ENCODE results near the gene DDAH1.

Gene DDAH1

DNA sequence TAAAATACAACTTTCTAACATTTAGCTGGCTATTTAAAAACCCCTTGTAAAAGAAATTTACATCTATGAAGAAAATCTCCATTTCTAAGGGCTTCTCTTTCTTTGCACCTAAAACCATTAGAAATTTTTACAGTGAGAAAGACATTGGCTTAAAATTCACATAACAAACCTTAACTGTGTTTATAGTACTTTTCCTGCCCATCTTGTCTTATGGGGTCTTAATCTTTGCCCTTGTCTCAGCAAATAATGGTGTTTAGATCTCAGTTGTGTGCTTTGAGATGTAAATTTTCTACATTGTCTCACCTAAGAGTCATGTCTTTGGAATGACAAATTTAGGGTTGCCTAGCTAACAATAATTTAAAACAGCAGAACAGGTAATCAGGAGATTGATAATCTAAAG is 71.5 kb downstream of the DDAH1 start:
- DNase-seq (ENCODE audit: low read depth in 2 of 2) = no peak

DNA sequence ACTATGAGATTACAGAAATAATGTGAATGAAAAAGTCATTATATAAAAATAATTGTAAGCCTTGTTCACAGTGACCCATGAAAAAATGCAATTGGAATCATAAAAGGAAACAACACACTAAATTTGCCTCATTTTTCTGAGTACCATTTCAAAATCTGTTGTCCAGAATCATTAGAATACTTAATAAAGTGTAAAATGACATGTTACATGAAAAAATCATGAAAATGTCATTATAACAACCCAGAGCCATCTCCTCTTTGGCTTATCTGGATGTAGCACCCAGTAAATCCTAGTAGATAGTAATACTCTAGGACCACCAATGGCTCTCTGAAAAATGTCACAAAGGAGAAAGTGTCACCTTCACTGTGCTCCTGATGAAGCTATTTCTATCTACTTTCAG is 76.5 kb downstream of the DDAH1 start:
- DNase-seq (ENCODE audit: low read depth in 2 of 2) = no peak

DNA sequence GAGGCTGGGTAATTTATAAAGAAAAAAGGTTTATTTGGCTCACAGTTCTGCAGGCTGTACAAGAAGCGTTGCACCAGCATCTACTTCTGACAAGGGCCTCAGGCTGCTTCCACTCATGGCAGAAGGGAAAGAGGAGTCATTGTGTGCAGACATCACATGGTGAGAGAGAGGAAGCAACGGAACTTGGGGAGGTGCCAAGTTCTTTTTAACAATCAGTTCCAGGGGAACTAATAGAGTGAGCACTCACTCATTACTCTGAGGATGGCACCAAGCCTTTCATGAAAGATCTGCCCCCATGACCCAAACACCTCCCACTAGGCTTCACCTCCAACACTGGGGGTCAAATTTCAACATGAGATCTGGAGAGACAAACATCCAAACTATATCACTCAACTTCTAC is 77.2 kb downstream of the DDAH1 start:
- no peak for DNase-seq (ENCODE audit: low read depth in 2 of 2)

DNA sequence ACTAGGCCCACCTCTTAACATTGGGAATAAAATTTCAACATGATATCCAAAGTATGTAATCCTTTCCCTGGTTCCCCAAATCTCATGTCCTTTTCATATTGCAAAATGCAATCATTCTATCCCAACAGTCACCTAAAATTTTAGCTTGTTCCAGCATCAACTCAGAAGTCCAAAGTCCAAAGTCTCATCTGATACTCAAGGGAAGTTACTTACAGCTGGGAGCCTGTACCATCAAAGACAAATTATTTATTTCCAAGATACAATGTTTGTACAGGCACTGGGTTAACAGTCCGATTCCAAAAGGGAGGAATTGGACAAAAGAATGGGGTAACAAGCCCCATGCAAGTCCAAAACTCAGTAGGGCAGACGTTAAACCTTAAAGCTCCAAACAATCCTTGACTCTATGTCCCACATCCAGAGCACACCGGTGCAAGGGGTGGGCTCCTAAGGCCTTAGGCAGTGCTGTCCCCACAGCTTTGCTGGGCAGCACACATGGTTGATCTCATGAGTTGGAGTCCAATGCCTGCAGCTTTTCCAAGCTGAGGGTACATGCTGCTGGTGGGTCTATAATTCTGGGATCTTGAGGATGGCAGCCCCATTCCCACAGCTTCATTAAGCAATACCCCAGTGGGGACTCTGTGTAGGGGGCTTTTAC is 78.8 kb downstream of the DDAH1 start:
- no peak for DNase-seq (ENCODE audit: low read depth in 2 of 2)

DNA sequence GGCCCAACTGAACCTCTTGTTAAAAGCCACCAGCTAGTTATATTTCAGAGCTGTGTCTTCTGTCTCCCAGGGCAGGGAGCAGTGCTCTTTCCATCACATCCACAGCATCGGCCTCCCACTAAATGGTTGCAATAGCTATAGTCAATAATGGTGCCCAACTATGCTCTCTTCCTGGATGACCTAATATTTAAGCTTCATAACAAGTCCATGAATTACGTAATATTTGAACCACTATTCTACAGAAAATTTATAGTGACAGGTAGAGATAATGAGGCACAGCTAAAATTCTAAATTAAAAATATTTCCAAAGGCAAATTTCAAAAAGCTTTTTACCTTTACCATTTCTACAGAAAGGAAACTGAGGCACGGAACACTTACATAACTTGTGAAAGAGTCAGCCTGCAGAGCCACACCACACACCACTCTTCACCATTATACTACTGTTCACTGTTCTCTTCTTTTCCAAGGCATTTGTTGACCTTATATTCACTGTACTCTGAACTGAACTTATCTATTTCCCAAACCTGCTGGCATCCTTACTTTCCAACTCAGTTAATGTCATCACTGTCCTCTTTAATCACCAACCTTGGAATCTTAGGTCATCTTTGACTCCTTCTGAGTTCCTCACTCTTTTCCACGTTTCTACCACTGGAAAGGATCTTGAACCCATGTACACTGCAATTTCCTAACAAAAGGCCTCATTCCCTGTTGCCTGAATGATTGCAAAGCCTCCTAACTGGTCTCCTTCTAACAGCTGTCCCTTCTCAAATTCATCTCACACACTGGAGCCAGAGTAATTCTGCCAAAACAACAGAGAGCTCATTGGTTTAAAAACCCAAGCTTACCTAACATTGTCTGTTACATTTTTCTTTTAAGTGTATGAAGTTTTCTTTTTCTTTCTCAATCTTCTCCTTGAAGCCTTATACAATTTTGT is 85.5 kb downstream of the DDAH1 start:
- no peak for DNase-seq (ENCODE audit: low read depth in 2 of 2)

DNA sequence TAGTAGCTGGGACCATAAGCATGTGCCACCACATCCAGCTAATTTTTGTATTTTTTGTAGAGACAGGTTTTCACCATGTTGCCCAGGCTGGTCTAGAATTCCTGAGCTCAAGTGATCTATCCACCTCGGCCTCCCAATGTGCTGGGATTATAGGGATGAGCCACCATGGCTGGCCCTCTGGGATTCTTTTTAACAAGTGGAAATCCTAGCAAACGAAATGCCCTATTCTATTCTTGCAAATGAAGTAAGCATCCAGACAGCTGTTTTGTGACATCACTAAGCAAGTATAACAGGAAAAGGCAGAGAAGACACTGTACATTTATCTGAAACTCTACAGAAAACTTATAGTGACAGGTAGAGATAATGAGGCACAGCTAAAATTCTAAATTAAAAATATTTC is 86.4 kb downstream of the DDAH1 start:
- DNase-seq (ENCODE audit: low read depth in 2 of 2) = no peak

DNA sequence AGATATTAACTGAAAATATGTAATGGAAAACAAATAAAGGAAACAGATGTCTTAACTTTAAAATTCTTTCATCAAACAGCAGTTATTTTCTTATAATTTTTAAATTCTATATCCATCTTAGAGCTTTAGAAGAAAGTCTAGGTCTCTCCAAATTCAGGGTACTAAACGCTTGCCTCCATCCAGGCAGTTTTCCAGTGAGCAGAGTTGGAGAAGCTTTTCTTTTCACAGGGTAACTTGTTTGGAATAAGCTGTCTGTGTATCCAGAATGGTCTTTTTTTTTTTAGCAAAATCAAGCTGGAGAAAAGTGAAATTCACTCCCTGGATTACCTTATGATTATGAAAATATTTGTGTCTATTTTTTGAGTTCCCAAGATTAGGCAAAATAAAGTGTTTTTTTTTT is 88.6 kb downstream of the DDAH1 start:
- DNase-seq (ENCODE audit: low read depth in 2 of 2) = no peak

DNA sequence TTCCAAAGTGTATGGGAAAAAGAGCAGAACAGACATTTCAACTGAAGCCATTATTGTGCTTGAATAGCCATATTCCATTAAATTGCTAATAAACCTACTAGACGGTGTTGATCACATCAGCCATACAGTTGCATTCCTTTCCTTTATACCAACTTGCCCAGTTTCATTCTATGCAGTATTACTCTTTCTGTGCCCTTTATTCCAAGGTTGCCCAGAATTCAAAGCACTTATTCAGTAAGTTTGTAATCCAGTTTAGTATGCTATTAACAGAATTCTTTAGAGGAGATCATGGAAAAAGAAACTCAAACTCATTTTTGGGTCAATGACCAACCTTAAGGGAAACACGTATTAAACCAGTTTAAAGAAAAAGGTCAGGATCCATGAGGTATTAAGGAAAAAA is 89.5 kb downstream of the DDAH1 start:
- DNase-seq (ENCODE audit: low read depth in 2 of 2) = no peak

DNA sequence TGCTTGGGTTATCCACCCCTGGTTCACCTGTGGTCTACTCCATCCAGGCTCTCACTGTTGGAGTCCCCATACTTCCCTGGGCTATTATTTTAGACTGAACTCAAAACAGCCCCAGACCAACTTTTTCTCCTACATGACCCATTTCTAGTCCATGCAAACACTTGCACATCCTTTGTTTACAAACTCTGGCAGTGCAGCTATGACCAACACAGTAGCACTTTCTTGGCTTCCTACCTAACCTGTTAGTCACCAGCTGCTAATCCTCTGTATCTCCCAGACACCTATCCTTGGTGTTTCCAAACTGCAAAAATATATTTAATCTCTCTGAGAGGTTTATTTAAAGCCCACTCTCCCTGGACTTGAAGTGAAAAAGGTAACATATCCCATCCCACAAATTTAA is 90.8 kb downstream of the DDAH1 start:
- DNase-seq (ENCODE audit: low read depth in 2 of 2) = no peak

DNA sequence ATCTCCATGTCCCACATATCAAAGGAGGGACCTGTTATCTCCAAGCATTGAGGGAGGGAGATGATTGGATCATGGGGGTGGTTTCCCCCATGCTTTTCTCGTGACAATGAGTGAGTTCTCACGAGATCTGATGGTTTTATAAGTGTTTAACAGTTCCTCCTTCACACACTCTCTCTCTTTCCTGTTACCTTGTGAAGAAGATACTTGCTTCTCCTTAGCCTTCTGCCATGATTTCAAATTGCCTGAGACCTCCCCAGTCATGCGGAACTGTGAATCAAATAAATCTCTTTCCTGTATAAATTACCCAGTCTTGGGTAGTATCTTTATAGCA is 91.6 kb downstream of the DDAH1 start:
- DNase-seq (ENCODE audit: low read depth in 2 of 2) = no peak

DNA sequence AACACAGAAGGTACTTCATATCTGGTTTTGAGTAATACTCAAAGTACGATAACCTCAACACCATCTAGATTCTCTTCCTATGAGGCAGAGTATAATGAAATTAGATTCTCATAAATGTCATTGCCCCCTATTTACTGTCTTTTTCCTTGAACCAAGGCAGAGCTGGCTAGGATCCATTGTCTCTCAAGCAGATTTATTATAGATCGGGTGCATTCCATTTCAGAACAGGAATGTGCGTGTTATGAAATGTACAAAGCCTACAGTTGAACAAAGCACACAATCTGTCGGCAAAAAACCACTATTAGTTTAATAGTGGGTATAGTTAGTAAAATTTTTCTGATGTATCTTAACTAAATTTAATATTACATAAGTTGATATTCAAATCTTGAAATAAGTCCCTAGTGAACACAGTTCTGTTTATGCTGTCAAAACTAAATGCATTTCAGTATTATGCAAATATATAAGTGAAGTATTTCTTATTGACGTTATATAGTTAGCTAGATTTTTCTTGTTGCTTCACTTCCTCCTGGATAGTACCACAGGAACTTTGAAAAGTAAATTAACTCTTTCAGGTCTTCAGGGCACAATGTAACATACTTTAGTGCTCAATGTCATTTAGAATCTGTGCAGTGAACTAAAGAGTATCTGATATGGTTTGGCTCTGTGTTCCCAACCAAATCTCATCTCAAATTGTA is 92.1 kb downstream of the DDAH1 start:
- DNase-seq (ENCODE audit: low read depth in 2 of 2) = no peak

DNA sequence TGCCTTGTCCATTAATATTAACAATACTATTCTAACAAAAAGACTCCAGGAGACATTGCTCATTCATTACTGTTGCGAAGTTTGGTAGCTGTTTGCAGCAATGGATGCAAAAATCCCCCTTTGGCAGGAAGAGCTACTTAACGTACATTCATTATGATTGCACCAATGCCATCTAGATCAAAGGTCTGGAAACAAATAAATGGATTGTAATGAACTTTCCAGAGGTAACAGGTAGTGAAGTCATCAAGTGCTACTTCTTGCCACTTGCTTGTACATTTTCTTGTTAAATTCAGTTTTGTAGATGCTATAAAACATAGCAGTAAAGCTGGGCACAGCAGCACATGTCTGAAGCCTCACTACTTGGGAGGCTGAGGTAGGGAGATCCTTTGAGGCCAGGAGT is 93.9 kb downstream of the DDAH1 start:
- no peak for DNase-seq (ENCODE audit: low read depth in 2 of 2)

DNA sequence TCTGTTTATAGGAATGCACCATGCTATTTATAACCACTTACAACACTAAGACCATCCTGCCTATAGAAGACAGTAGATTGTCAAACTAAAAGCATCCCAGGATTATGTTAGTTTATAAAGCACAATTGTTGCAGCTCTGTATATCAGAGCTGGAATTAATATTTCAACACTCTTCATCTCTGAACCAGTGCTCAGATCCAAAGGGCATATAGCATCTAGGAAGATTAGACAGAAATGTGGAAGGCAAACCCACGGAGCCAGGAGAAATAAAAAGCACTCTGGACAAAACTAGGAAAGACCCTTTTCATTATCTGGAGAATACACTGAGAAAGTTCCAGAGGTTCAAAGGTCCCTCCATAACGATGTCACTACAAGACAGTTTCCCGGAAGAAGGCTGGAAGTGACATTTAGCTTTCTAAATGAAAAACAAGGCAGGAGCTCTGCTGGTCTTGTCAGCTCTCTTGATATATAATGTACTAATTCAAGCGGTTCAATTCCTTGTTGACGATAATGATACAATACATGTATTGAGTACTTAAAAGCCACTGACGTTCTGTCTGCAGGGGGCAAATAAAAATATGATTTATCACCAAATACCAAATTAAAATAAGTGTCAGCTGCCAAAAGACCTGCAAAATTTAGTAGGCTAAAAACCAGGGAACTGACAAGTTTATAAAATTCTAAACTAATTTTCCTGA is 96.7 kb downstream of the DDAH1 start:
- no peak for DNase-seq (ENCODE audit: low read depth in 2 of 2)

DNA sequence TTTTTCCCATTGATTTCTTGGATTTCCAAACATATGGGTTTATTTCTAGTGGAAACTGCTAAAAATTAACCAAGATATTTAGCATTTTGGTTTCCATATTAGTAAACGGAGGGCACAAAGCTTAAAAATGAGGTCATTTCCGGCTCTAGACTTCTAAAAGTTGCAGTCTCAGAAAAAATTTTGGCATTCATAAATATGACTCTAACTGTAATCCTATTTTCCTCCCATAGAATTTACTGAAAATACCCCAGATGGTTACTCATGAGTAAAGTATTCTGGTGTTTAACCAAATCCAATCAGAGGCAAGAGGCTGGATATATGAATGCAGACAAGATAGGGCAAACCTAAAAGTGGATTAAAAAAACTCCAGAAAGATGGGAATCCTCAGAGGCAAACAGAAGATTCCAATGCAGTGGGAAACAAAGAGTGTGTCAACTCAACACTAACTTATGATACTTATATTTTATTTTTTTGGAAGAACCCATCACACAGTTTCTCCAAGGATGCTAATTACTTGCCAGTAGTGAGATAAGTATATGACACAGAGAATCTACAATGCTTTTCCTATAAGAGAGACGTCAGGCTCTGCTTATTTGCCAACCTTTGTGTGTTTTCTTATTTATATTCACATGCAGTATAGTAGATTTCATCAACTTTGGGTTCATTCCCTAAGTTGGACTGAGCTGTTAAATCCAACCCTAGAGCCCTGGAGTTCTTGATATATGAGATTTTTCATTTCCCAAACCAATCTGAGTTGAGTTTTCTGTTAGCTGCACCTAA is 98.4 kb downstream of the DDAH1 start:
- no peak for DNase-seq (ENCODE audit: low read depth in 2 of 2)

DNA sequence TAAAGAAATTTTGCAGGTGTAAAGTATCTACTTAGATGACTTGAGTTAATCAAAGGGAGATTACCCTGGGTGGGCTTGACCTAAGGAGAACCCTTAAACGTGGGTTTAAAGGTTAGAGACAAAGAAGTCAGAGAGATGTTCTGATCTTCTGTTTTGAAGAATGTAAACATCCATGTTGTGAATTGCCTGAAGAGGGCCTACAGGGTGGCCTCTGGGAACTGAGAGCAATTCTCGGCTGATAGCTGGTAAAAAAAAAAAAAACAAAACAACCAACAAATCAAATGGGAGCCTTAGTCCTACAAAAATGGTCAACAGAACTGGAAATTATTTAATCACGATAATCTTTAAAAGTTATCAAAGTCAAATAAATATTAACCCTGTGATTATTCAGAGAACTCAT is 99.1 kb downstream of the DDAH1 start:
- DNase-seq (ENCODE audit: low read depth in 2 of 2) = no peak

DNA sequence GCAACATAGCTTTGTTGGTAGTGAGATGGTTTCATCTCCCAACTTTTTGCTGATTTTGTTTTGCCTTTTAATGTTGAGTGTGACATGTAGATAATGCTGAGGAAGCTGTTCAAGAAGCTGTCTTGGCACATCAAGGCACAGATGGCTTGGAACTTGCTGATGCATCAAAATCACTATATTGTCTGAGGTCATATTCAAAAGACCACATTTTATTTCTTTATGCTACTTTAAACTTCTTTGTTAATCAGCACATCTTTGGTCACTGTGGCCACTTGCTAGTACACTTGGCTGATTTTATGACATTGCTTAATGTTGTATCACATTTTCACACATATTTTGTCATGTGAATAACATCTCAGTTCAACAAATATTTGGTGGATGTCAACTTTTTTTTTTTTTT is 101.4 kb downstream of the DDAH1 start:
- no peak for DNase-seq (ENCODE audit: low read depth in 2 of 2)

DNA sequence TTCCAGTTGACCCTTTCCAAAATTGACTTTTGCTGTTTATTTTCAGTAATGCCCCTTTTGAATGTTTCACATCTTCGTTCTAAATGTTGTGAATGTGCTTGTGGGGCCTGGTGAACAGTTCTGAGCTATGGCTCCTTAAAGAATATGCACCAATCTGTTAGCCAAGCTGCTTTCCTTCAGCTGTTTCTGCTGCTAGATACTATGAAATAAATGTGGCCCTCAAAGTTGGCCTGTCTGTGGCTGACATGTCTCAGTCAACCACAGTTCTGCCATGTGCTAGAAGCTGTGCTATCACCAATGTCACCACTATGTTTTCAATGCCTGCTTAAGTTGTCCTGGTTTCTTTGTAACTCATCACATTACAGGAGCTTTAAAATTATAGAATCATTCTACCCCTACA is 101.9 kb downstream of the DDAH1 start:
- DNase-seq (ENCODE audit: low read depth in 2 of 2) = no peak

DNA sequence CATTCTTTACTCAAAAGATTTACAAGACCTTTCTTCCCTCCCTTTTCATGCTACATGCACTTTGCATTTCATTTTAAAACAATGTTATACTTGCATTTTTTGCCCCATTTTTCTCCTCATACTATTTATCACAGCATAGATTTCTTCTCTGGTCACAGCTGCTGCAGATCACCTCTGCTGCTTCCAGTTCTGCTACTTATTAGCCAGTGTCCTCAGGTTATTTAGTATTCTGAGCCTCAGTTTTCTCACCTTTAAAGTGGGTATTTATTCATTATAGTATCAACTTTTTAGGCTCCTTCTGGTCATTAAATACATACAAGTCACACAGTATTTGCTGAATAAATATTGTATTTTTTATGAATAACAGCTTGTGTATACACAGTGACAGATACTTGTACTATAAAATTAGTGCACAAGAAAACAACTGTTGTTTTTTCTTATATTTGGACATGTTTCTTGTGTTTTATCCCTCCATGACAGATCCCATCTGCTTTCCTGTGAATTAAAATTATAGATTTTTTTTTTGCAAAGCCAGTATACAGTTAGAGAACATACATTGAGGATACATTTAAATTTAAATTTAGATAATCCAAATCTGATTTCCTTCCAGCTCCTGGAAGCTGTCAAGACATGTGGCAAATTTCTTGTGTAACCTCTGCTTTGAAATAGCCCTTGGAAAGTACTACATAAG is 103.2 kb downstream of the DDAH1 start:
- no peak for DNase-seq (ENCODE audit: low read depth in 2 of 2)

DNA sequence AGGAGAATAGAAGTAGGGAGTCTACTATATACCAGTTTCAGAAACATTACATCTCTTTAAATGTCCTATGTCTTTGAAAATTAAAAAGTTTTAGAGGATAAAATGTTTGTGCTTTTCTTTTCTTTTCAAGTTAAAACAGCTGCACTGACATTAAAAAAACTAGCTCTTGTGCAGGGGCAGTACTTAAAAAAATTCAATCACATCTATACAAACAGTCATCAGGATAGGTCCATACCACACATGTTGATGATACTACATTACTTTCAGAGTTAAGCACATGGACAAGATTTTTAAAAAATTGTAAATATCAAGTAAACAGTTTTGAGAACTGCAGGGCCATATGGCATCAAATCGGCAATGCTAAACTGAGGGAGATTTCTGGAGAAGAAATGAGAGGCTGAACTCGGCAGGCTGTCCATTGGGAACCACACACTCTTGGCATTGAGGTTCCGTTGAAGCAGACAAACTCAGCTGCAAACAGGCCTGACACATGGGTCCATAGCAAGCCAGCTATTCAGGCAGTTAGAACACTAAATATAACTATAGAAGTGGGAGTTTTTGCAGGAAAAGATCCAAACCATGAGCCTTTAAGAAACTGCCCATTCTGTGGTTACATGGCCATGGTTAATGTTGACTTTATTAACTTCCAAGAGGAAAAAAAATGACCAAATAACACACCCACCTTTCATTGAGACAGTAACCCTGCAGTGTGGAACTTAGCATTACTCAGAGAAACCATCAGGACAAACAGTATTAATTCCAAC is 104.0 kb downstream of the DDAH1 start:
- DNase-seq (ENCODE audit: low read depth in 2 of 2) = no peak

Measured in stimulated activated CD8-positive, alpha-beta memory T cell treated with anti-CD3 and anti-CD28 coated beads, Interleukin-15, amount 100 ng/mL, for 48 hours (primary cell).